ENCODE measurements around the gene XRCC3. TPM values are rescaled to one million over a fixed set of nuclear protein-coding genes. Genes with fewer than 3 reads are reported as not detected.

The XRCC3 gene
- total and polyA plus RNA-seq, 7 donors: 1.8 to 15.7 (median 3.6) TPM

DNA sequence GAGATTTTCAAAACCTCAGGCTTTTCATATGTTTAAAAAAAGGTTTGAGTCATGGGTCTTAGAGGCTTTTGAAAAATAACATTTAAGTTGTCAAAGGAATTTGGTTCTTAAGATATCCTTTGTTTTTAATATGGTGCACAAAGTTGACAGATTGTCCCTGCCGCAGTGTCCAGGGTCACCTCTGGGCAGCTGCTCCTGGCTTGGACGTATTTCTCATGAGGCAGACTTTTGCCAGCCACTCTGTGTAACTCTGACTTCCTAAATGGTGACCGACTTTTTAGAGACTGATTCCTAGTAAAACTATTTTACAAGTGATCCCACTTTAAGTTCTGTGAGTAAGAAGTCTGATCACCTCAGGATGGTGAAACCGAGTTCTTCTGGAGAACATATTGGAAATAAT is 27.5 kb downstream of the XRCC3 start:
- Histone ChIP-seq H3K27ac (no peak overlapping the region), H3K4me1 (peaks cover 0 to 20% (median 3%) of the 10 kb centered on the region in 4 donors), H3K9me3 (no peaks in the 10 kb centered on the region), H3K36me3 (peaks cover 12 to 82% (median 42%) of the 10 kb centered on the region in 4 donors), H3K4me3 (no peak overlapping the region), H3K27me3 (no peaks in the 10 kb centered on the region)
- intact Hi-C loops (cut with DNase I): no loop called here
- no peak for TF ChIP-seq POLR2A (IDR thresholded peaks at IDR 0.05)
- TF ChIP-seq, protein P1, sequence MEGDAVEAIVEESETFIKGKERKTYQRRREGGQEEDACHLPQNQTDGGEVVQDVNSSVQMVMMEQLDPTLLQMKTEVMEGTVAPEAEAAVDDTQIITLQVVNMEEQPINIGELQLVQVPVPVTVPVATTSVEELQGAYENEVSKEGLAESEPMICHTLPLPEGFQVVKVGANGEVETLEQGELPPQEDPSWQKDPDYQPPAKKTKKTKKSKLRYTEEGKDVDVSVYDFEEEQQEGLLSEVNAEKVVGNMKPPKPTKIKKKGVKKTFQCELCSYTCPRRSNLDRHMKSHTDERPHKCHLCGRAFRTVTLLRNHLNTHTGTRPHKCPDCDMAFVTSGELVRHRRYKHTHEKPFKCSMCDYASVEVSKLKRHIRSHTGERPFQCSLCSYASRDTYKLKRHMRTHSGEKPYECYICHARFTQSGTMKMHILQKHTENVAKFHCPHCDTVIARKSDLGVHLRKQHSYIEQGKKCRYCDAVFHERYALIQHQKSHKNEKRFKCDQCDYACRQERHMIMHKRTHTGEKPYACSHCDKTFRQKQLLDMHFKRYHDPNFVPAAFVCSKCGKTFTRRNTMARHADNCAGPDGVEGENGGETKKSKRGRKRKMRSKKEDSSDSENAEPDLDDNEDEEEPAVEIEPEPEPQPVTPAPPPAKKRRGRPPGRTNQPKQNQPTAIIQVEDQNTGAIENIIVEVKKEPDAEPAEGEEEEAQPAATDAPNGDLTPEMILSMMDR (IDR thresholded peaks at IDR 0.05): no peak
- no peak for TF ChIP-seq POLR2AphosphoS5 (IDR thresholded peaks at IDR 0.05)
- TF ChIP-seq EP300 (IDR thresholded peaks at IDR 0.05): no peak
- WGBS, 2 donors: 95 to 98% methylated on average over 4 of the region's 4 CpGs
- DNase-seq: no peak

GRCh38 chr14:103686831-103687485 is 28.3 kb downstream of the XRCC3 start:
- DNase-seq: no peak
- TF ChIP-seq, protein P1 (IDR thresholded peaks at IDR 0.05): no peak
- TF ChIP-seq POLR2AphosphoS5 (IDR thresholded peaks at IDR 0.05): no peak
- no peak for TF ChIP-seq POLR2A (IDR thresholded peaks at IDR 0.05)
- no peak for TF ChIP-seq EP300 (IDR thresholded peaks at IDR 0.05)
- Histone ChIP-seq H3K4me3 (no peak overlapping the region), H3K9me3 (no peaks in the 10 kb centered on the region), H3K27me3 (no peaks in the 10 kb centered on the region), H3K27ac (no peak overlapping the region), H3K36me3 (peaks cover 11 to 82% (median 39%) of the 10 kb centered on the region in 4 donors), H3K4me1 (peaks cover 0 to 20% (median 3%) of the 10 kb centered on the region in 4 donors)
- intact Hi-C loops (cut with DNase I): no loop called here
- 89 to 91% methylated on average over 19 of the region's 19 CpGs for WGBS, 2 donors

DNA sequence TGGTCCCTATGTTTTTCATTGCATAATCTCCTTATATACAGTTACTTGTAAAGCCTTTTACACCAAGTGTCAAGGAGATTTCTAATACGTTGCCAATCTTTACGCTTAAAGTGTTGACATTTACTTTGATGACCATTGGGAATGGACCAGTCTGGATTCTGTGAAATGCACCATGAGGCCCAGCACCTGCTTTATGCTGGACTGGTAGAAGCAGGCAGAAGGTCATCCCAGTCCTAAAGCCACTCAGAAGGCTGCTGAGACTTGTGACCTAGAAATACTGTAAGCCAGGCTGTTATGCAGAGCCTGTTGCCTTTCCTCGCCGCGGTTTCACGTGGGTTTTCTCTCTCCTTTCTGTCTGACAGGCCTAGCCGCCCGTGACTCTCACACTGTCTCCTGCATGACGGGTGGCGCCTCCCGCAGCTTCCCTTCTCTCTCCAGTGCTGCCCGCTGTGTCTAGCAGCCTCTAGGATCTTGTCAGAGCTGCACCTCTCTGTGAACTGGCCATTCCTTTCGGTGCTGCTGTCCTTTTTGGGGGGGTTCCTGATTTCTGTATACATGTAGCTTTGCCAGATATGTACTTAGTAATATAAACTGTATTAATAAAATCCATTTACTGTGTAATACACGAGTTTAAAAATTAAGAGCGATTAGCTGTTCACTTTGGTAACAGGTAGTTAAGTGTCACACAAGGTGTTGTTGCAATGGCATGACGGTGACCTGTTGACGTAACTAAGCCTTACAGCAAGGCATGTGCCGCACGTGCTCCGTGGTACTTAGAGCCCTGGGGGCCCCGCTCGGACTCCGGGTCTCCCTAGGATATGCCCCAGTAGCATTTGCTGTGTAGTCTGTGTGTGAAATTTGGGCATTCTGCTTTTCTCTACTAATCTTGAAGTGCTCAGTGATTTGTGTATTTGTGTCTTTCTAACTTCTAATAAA is 29.7 kb downstream of the XRCC3 start:
- WGBS, 2 donors: 94 to 95% methylated on average over 23 of the region's 23 CpGs
- Histone ChIP-seq H3K36me3 (peaks cover 17 to 90% (median 49%) of the 10 kb centered on the region in 4 donors), H3K4me1 (peaks cover 0 to 20% (median 3%) of the 10 kb centered on the region in 4 donors), H3K27me3 (no peaks in the 10 kb centered on the region), H3K9me3 (no peaks in the 10 kb centered on the region), H3K27ac (no peak overlapping the region), H3K4me3 (no peak overlapping the region)
- intact Hi-C loops (cut with DNase I): no loop called here
- TF ChIP-seq POLR2A (IDR thresholded peaks at IDR 0.05): no peak
- no peak for TF ChIP-seq POLR2AphosphoS5 (IDR thresholded peaks at IDR 0.05)
- TF ChIP-seq, protein P1 (IDR thresholded peaks at IDR 0.05): no peak
- no peak for TF ChIP-seq EP300 (IDR thresholded peaks at IDR 0.05)
- no peak for DNase-seq

DNA sequence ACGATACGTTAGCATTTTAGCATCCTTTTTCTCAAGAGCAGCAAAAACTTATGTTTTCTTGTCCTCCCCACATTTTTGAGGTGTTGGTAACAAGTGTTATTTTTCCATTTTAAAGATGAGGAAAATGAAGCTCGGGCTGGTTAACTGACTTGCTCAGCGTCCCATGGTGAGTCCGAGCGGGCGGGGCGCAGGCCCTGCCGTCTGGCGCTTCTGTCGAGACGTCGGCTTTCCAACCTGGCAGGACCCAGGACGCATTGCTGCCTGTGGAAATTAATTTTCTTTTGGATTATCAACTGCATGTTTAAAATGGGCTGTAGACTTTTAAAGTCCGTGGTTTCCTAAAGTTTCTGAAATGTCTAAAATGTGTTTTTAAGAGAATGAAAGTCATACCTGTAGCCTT is 30.4 kb downstream of the XRCC3 start:
- Histone ChIP-seq H3K36me3 (peaks cover 19 to 97% (median 55%) of the 10 kb centered on the region in 4 donors), H3K27ac (no peak overlapping the region), H3K9me3 (no peaks in the 10 kb centered on the region), H3K4me3 (no peak overlapping the region), H3K4me1 (peaks cover 0 to 14% (median 7%) of the 10 kb centered on the region in 4 donors), H3K27me3 (no peaks in the 10 kb centered on the region)
- intact Hi-C loops (cut with DNase I): no loop called here
- 93 to 94% methylated on average over 15 of the region's 15 CpGs for WGBS, 2 donors
- DNase-seq: no peak
- TF ChIP-seq, protein P1 (IDR thresholded peaks at IDR 0.05): no peak
- TF ChIP-seq POLR2A (IDR thresholded peaks at IDR 0.05) (no peak), POLR2AphosphoS5 (IDR thresholded peaks at IDR 0.05) (no peak), EP300 (IDR thresholded peaks at IDR 0.05) (no peak)

Measured in sigmoid colon (tissue), 7 donors.